Posterior vena cava (tissue), 2 donors: ENCODE measurements around the gene OSBPL9. TPM values are rescaled to one million over a fixed set of nuclear protein-coding genes. Genes with fewer than 3 reads are reported as not detected.
"Not testable (repeated sequence)": the region's sequence is repeated elsewhere in the genome, so short reads cannot be mapped to it uniquely, and the experiment has no call there.

Experiments used
- DNase-seq: peaks from one replicate; pipeline ENCODE4 v3.0.0-alpha.2; 2020; ENCODE audit warnings: low spot score
- intact Hi-C, 2 donors: fragments of 100-400 bp; cut with DNase I; formaldehyde crosslinking; loops; one replicate each; pipeline versions ENCODE4 v1.14.1 to v1.14.2; 2022 to 2023
- total RNA-seq, 2 donors: library from RNA; stranded (reverse); fragmentation: NEBNext Ultra II Directional; extraction: Animal tissue kit (Norgen Biotek cat#: 25700); gene quantifications; one replicate each; pipeline ENCODE4 v1.2.1, GENCODE V29; 2021
- donor health status: DM: yes; HTN: yes; CAD: no.
- donor health status: DM: yes; HTN: yes; CAD: no.

The OSBPL9 gene
- total RNA-seq, 2 donors from 2014 or later, result 73.1 to 84.5 TPM

DNA sequence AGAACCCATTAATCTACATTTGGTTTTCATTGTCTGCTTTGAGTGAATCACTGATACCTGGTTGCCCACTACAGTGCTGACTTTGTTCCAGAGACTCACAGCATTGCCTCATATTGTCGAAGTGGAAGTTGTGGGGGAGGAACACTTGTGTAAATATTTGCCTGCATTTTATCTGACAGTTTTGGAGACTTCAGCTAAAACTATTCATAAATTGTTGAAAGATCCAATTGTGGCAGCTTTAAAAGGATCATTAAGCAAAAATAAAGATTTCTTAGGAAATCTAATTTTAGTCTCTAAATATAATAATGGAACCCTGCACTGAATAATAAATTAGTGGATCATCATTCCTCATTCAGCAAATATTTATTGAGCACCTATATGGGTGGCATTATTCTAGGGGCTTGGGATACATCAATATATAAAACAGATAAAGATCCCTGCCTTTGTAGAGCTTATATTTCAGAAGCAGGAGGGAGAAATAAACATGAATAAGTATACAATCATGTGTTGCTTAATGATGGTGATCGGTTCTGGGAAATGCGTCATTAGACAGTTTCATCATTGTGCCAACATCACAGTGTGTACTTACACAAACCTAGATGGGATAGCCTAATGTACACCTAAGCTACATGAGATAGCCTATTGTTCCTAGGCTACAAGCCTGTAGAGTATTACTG is 73.5 kb downstream of the OSBPL9 start:
- intact Hi-C loops, result no loop called here
- no peak for DNase-seq

DNA sequence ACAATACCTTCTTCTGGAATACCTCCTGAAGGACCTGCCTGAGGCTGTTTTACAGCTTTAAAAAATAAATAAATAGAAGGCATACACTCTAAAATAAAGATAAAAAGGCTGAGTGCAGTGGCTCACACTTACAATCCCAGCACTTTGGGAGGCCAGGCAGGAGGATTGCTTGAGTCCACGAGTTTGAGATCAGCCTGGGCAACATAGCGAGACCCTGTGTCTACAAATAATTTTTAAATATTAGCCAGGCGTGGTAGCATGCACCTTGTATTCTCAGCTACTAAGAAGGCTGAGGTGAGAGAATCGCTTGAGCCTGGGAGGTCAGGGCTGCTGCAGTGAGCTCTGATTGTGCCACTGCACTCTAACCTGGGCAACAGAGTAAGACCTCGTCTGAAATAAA is 75.0 kb downstream of the OSBPL9 start:
- intact Hi-C loops, result no loop called here
- no peak for DNase-seq

DNA sequence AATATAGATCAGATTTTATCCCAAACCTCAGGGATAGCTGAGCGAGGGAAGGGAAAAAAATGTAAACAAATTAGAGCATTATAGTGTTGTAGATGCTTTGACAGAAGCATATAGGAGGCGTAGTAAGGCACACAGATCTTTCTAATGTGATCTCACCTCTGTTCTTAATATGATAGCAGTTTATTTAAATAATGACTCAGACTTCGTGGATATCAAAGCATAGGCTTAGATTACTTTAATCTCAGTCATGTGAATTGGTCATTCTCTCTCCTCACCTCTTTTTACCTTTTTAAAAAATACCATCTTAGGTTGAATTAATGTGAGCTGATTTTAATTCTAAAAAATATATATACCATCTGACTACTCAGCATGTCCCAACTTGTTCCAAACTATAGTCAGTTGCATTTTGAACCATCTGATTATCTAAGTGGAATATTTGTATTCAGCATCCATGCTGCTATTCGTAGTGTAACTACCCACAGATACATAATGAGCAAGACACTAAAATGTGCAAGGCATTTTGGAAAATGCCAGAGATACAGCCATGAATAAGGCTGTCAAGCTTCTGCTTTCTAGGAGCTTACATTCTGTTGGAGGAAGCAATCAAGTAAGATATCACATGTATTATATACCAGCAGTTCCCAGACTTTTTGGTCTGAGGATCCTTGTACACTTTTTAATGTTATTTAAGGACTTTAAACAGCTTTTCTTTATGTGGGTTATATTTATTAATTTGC is 76.7 kb downstream of the OSBPL9 start:
- intact Hi-C loops, result no loop called here
- no peak for DNase-seq

DNA sequence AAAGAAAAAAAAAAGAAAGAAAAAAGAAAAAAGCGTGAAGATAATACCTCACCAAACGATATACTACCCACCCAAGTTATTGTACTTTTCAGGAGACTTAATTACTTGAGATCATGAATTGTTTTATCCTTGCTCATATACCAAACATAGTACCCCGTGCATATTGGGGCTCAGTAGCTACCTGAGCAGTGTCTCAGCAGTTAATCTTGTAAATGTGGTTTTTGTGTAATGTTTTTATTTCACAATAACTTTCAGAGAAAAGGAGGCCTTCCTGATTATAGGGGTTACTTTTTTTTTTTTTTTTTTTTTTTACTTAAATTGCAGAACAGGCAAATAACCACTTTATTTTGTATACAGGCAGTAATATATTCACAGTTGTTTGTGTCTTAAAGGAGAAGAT is 80.3 kb downstream of the OSBPL9 start:
- intact Hi-C loops, result no loop called here
- no peak for DNase-seq

DNA sequence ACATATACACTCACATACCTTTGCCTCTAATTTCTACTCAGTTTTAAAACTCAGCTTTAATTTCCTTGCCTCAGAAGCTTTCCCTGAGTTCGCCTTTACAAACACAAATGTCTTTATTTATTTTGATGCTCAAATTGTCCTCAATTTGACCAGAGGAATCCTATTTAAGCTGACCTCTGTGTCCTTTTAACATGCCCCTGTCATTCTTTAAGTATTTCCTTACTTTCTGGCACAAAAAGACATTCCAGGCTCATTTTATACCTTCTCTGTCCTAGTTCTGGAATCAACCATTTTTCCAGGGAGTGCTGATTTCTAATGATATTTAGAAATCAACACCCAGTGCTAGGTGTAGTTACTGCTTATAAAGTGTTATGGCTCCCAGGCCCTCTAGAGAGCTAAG is 82.5 kb downstream of the OSBPL9 start:
- DNase-seq, result no peak
- intact Hi-C loops, result no loop called here

DNA sequence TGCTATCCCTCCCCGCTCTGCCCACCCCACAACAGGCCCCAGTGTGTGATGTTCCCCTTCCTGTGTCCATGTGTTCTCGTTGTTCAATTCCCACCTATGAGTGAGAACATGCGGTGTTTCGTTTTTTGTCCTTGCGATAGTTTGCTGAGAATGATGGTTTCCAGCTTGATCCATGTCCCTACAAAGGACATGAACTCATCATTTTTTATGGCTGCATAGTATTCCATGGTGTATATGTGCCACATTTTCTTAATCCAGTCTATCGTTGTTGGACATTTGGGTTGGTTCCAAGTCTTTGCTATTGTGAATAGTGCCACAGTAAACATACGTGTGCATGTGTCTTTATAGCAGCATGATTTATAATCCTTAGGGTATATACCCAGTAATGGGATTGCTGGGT is 84.9 kb downstream of the OSBPL9 start:
- intact Hi-C loops, DNase-seq: not testable (repeated sequence)

DNA sequence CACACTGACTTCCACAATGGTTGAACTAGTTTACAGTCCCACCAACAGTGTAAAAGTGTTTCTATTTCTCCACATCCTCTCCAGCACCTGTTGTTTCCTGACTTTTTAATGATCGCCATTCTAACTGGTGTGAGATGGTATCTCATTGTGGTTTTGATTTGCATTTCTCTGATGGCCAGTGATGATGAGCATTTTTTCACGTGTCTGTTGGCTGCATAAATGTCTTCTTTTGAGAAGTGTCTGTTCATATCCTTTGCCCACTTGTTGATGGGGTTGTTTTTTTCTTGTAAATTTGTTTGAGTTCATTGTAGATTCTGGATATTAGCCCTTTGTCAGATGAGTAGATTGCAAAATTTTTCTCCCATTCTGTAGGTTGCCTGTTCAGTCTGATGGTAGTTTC is 85.3 kb downstream of the OSBPL9 start:
- intact Hi-C loops, DNase-seq: not testable (repeated sequence)

DNA sequence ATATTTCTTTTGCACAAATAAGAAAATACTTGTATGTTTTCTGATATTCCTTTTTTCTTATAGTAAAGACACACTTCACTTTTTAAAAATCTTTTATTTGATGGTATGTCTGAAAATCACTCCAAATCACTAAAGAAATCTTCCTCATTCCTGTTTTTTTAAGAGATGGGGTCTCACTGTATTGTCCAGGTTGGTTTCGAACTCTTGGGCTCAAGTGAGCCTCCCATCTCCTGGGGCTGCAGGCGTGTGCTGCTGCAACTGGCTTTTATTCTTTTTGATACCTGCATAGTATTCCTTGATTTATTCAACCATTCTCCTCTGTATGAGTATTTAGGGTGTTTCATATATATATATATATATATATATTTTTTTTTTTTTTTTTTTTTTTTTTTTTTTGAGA is 88.1 kb downstream of the OSBPL9 start:
- intact Hi-C loops, result no loop called here
- DNase-seq, result no peak

DNA sequence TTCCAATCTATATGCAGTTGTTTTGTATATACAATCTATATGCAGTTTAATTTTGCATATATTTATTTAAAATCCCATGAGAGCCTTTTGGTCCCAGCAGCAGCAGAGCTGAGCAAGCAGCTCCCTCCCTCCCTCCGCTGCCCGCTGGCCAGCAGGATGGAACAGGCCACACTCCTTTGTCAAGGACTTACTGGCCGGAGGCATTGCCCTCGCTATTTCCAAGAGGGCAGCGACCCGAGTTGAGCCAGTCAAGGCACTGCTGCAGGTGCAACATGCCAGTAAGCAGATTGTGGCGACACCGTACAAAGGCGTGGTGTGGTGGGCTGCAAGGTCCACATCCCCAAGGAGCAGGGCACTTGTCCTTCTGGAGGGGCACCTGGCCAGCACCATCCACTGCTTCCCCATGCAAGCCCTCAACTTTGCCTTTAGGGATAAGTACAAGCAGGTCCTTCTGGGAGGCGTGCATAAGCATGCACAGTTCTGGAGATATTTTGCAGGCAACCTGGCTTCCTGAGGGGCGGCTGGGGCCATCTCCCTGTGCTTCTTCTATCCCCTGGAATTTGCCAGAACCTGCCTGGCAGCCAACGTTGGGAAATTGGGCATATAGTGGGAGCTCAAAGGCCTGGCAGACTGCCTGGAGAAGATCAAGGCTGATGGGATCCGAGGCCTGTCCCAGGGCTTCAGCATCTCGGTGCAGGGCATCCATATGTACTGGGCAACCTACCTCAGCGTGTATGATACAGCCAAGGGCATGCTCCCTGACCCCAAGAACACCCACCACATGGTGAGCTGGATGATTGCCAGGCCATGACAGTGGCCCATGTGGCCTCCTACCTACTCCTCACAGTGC is 92.2 kb downstream of the OSBPL9 start:
- DNase-seq, result no peak
- intact Hi-C loops, result no loop called here

DNA sequence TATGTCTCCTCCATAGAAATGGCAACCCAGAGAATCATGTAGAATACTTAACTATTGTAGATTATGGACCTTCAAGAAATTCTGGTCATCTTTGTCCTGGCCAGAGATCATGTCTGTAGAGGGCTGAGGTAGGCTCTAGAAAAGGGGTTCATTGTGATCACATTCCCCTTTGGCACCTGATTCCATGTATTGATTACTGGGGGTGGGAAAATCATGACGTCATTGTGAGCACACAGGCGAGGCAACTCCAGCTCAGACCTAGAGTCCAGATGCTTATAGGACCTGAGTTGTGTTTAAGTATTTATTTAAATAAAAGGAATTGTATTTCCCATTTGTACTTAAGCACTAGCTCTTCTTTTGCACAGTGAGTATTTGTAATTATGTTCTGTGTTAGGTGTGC is 93.1 kb downstream of the OSBPL9 start:
- no peak for DNase-seq
- intact Hi-C loops, result no loop called here

DNA sequence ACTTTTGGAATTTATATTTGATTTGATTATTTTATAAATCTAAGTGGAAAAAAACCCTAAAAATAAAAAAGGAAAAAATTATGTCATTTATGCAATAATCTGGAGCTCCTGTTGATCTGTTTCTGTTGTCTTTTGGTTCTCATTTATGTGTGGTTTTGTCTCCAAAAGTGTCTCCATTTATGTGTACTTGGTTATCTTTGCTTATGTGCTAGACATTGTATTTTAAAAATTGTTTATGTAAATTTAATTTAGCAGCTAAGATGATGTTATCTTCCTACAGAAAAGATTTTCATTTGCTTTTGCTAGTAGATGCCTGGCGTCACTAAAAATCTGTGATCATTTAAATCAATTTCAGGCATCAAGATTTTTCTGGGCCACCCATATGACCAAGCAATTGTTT is 95.7 kb downstream of the OSBPL9 start:
- intact Hi-C loops, result no loop called here
- DNase-seq, result no peak

DNA sequence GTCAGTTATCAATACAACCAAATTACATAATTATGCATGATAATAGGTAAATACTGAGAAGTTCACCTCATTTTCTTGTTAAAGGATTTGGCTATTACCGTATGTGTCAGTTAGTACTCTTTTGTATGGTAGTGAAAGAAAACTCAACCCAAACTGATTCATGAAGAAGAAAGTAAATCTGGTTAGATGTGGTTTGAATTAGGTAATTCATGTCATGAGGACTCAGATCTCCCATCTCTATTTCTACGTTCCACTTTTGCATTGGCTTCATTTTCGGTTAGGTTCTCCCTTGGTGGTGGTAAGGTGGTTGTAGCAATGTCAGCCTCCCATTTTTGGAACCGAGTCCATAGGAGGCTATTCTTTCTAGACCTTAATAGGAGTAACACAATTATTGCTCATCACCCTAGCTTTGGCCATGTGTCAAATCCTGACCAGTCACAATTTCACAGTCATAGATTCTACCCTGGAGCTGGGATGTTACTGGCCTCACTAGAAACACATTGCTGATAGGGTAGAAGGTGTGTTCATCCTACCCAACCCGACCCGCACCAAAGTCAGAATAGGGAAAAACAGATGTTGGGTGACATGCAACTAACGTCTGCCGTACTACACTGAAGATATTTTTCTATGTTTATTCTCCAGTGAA is 97.6 kb downstream of the OSBPL9 start:
- intact Hi-C loops, result no loop called here
- no peak for DNase-seq

DNA sequence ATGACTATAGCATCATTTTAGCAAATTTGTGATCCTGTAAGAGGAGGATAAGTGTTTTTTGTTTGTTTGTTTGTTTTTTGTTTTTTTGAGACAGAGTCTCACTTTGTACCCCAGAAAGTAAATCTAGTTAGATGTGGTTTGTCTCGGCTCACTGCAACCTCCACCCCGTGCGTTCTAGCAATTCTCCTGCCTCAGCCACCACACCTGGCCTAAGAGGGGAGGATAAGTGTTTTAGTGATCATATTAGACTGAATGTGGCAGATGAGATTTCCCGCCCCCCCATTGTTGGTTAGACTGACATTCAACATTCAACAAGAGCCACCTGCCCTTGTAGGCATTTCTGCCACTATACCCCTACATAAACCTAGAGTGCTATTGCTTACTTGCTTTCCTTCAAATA is 98.5 kb downstream of the OSBPL9 start:
- no peak for DNase-seq
- intact Hi-C loops, result no loop called here

DNA sequence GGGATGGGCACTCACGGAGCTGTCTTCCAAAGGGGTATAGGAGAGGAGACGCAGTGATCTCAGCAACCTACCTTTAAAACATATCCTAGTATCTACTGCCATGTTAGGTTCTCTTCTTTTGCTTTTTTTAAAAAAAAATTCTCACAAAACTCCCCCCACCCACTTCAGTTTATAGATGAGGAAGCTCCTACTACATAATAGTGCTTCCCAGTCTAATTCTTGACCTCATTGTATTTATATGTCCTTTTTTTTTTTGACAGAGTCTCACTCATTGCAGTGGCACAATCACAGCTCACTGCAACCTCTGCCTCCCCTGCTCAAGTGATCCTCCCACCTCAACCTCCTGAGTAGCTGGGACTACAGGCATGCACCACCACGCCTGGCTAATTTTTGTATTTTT is 99.9 kb downstream of the OSBPL9 start:
- no peak for DNase-seq
- intact Hi-C loops, result no loop called here

DNA sequence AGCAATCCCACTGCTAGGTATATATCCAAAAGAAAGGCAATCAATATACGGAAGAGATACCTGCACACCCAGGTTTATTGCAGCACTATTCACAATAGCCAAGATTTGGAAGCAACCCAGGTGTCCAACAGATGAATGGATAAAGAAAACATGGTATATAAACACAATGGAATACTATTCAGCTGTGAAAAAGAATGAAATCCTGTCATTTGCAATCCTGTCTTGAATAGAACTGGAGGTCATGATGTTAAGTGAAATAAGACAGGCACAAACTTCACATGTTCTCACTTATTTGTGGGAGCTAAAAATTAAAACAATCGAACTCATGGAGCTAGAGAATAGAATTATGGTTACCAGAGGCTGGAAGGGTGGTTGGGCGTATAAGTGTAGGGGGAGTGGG is 101.0 kb downstream of the OSBPL9 start:
- DNase-seq, result no peak
- intact Hi-C loops, result no loop called here

DNA sequence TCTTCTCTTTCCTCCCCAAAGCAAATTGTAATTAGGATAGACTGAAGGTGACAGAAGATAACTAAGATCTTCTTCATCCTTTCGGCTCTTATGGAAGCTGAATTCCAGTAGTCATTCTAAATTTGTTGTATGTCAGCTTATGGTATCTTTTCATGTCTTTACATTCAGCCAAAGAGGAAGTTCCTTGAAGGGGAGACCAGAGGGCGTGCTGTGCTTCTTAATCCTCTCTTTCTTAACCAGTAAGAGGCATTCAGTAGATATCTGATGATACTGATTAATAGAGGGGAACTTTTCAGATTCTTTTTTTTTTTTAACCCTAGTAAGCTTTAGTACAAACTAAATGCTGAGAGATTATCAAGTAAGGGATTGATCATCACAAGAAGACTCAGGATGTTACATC is 102.3 kb downstream of the OSBPL9 start:
- intact Hi-C loops, result no loop called here

DNA sequence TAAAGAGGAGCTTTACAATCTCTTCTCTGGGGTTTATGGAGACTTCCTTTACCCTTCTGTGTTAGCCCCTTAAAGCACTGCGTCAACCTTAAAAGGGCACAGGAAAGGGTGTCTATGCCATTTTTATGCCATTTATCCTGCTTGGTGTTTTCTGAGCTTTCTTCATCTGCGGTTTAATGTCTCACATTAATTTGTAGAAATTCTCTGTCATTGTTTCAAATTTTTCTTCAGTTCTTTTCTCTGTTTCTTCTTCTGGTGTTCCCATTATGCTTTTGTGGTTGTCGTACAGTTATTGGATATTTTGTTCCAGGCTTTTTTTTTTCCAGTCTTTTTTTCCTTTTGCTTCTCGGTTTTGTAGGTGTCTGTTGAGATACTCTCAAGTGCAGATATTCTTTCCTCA is 107.9 kb downstream of the OSBPL9 start:
- intact Hi-C loops, result no loop called here
- no peak for DNase-seq

More for the DNA sequence above, 102.3 kb downstream of the OSBPL9 start:
- no peak for DNase-seq

DNA sequence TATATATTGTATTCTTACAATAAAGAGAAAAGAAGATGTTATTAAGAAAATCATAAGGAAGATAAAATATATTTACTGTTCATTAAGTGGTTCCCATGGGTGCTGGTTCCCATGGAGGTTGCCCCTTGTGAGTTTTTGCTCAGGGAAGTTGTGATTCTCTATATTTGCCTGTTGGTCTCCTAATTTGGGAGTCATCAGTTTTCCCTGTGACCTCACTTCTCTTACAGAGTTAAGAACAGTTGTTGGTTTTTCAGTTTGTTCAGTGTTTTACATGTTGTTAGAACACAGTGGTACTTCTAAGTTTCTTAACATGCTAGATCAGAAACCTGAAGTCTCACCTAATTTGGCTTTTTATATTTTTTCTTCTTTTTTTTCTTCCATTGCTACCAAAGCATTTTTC is 109.2 kb downstream of the OSBPL9 start:
- intact Hi-C loops, result no loop called here
- no peak for DNase-seq

DNA sequence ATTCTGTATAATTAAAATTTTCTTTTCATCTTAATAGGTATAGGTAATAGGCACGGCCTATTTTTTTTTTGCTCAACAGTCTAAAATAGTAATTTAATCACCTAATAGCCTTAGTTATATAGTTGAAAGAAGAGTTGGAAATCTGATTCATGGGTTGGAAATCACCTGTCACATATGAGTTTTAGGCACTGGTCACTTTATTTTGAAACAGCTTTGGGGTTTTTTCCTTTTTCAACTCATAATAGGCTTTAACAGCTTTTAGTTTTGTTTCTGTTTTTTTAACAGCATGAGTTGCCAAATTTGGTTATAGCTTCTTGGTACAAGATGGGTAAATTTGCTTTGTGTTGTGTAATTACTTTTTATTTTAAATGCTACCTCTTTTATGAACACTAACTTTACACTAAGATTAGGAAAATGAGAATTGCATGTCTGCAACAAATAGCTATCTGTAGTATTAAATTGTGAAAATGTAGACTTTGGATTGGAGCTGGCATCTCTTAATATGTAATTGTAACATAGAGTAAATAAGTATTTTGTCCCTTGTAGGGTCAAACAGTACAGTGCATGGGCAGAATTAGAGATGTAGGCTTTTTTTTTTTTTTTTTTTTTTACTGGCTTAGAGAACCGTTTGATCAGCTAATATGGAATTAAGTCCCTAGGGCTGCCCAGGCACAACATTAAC is 109.8 kb downstream of the OSBPL9 start:
- intact Hi-C loops, result no loop called here
- no peak for DNase-seq
